ENCODE data around the gene DDAH1. TPM values are rescaled to one million over a fixed set of nuclear protein-coding genes. Genes with fewer than 3 reads are reported as not detected.

DDAH1 gene
- total and polyA plus RNA-seq, 4 donors: 13.6 to 57.2 (median 38.7) TPM

DNA sequence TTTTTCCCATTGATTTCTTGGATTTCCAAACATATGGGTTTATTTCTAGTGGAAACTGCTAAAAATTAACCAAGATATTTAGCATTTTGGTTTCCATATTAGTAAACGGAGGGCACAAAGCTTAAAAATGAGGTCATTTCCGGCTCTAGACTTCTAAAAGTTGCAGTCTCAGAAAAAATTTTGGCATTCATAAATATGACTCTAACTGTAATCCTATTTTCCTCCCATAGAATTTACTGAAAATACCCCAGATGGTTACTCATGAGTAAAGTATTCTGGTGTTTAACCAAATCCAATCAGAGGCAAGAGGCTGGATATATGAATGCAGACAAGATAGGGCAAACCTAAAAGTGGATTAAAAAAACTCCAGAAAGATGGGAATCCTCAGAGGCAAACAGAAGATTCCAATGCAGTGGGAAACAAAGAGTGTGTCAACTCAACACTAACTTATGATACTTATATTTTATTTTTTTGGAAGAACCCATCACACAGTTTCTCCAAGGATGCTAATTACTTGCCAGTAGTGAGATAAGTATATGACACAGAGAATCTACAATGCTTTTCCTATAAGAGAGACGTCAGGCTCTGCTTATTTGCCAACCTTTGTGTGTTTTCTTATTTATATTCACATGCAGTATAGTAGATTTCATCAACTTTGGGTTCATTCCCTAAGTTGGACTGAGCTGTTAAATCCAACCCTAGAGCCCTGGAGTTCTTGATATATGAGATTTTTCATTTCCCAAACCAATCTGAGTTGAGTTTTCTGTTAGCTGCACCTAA is 98.4 kb downstream of the DDAH1 start:
- Histone ChIP-seq H3K9ac (ENCODE audit: insufficient read depth in 1 of 2, low read length in 2 of 2) (no peak overlapping the region), H3K27ac (ENCODE audit: low read depth in 1 of 2, low read length in 1 of 2) (no peak overlapping the region), H3K9me3 (ENCODE audit: control insufficient read depth in 4 of 4, insufficient read depth in 3 of 4, low read length in 3 of 4) (no peaks in the 10 kb centered on the region), H3K36me3 (ENCODE audit: control insufficient read depth in 4 of 4, insufficient read depth in 4 of 4, low read length in 4 of 4) (no peaks in the 10 kb centered on the region), H3K4me1 (ENCODE audit: control insufficient read depth in 5 of 5, insufficient read depth in 5 of 5, low read length in 5 of 5) (peaks cover 2 to 12% (median 10%) of the 10 kb centered on the region in 5 donors), H3K4me3 (no peak overlapping the region), H3K27me3 (ENCODE audit: control insufficient read depth in 3 of 3, insufficient read depth in 3 of 3, low read length in 2 of 3) (no peaks in the 10 kb centered on the region)
- TF ChIP-seq, protein P1, sequence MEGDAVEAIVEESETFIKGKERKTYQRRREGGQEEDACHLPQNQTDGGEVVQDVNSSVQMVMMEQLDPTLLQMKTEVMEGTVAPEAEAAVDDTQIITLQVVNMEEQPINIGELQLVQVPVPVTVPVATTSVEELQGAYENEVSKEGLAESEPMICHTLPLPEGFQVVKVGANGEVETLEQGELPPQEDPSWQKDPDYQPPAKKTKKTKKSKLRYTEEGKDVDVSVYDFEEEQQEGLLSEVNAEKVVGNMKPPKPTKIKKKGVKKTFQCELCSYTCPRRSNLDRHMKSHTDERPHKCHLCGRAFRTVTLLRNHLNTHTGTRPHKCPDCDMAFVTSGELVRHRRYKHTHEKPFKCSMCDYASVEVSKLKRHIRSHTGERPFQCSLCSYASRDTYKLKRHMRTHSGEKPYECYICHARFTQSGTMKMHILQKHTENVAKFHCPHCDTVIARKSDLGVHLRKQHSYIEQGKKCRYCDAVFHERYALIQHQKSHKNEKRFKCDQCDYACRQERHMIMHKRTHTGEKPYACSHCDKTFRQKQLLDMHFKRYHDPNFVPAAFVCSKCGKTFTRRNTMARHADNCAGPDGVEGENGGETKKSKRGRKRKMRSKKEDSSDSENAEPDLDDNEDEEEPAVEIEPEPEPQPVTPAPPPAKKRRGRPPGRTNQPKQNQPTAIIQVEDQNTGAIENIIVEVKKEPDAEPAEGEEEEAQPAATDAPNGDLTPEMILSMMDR (IDR thresholded peaks at IDR 0.05; ENCODE audit: control extremely low read depth, extremely low read depth): no peak
- ATAC-seq (ENCODE audit: insufficient read depth, low FRiP score): no peak
- 74 to 87% methylated on average over 3 of the region's 3 CpGs for WGBS, 2 donors
- DNase-seq: no peak

DNA sequence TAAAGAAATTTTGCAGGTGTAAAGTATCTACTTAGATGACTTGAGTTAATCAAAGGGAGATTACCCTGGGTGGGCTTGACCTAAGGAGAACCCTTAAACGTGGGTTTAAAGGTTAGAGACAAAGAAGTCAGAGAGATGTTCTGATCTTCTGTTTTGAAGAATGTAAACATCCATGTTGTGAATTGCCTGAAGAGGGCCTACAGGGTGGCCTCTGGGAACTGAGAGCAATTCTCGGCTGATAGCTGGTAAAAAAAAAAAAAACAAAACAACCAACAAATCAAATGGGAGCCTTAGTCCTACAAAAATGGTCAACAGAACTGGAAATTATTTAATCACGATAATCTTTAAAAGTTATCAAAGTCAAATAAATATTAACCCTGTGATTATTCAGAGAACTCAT is 99.1 kb downstream of the DDAH1 start:
- H3K9ac ChIP-seq (ENCODE audit: insufficient read depth in 1 of 2, low read length in 2 of 2): no peak overlapping the region
- no peaks in the 10 kb centered on the region for H3K36me3 ChIP-seq (ENCODE audit: control insufficient read depth in 4 of 4, insufficient read depth in 4 of 4, low read length in 4 of 4)
- H3K27me3 ChIP-seq (ENCODE audit: control insufficient read depth in 3 of 3, insufficient read depth in 3 of 3, low read length in 2 of 3): no peaks in the 10 kb centered on the region
- H3K4me1 ChIP-seq (ENCODE audit: control insufficient read depth in 5 of 5, insufficient read depth in 5 of 5, low read length in 5 of 5): peaks cover 2 to 19% (median 13%) of the 10 kb centered on the region in 5 donors
- DNase-seq: no peak
- 84% methylated on average over 3 of the region's 3 CpGs for WGBS, 2 donors
- TF ChIP-seq, protein P1 (IDR thresholded peaks at IDR 0.05; ENCODE audit: control extremely low read depth, extremely low read depth): no peak
- no peaks in the 10 kb centered on the region for H3K9me3 ChIP-seq (ENCODE audit: control insufficient read depth in 4 of 4, insufficient read depth in 3 of 4, low read length in 3 of 4)
- no peak for ATAC-seq (ENCODE audit: insufficient read depth, low FRiP score)
- H3K27ac ChIP-seq (ENCODE audit: low read depth in 1 of 2, low read length in 1 of 2): no peak overlapping the region
- no peak overlapping the region for H3K4me3 ChIP-seq

DNA sequence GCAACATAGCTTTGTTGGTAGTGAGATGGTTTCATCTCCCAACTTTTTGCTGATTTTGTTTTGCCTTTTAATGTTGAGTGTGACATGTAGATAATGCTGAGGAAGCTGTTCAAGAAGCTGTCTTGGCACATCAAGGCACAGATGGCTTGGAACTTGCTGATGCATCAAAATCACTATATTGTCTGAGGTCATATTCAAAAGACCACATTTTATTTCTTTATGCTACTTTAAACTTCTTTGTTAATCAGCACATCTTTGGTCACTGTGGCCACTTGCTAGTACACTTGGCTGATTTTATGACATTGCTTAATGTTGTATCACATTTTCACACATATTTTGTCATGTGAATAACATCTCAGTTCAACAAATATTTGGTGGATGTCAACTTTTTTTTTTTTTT is 101.4 kb downstream of the DDAH1 start:
- H3K9ac ChIP-seq (ENCODE audit: insufficient read depth in 1 of 2, low read length in 2 of 2): no peak overlapping the region
- H3K4me3 ChIP-seq: no peak overlapping the region
- no peaks in the 10 kb centered on the region for H3K9me3 ChIP-seq (ENCODE audit: control insufficient read depth in 4 of 4, insufficient read depth in 3 of 4, low read length in 3 of 4)
- DNase-seq: peak; percentile 29 to 73 (median 55)
- TF ChIP-seq, protein P1 (IDR thresholded peaks at IDR 0.05; ENCODE audit: control extremely low read depth, extremely low read depth): no peak
- no peak overlapping the region for H3K27ac ChIP-seq (ENCODE audit: low read depth in 1 of 2, low read length in 1 of 2)
- ATAC-seq (ENCODE audit: insufficient read depth, low FRiP score): no peak
- peaks cover 2 to 30% (median 17%) of the 10 kb centered on the region in 5 donors for H3K4me1 ChIP-seq (ENCODE audit: control insufficient read depth in 5 of 5, insufficient read depth in 5 of 5, low read length in 5 of 5)
- no peaks in the 10 kb centered on the region for H3K27me3 ChIP-seq (ENCODE audit: control insufficient read depth in 3 of 3, insufficient read depth in 3 of 3, low read length in 2 of 3)
- no peaks in the 10 kb centered on the region for H3K36me3 ChIP-seq (ENCODE audit: control insufficient read depth in 4 of 4, insufficient read depth in 4 of 4, low read length in 4 of 4)
